GM12878 (cell line): Measurements from ENCODE around the gene DMBX1. TPM values are rescaled to one million over a fixed set of nuclear protein-coding genes. Genes with fewer than 3 reads are reported as not detected.
A peak's percentile ranks its signal among the peaks of the same experiment; 100 is the strongest.

Experiments used
- ATAC-seq: fragments of 200-7000 bp; cut with Tn5 transposase; 3 replicates; pipeline ENCODE4 v1.9.1; 2020; ENCODE audit warnings: mild to moderate bottlenecking, moderate library complexity
- BruUV-seq: library from RNA; stranded (reverse); fragments of 400-500 nt; replicated peaks from 2 replicates; lab custom pipeline; 2021; lab: Mats Ljungman, UMichigan
- CTCF ChIA-PET: fragments of 300-600 bp; sonication (Branson Sonifier 250); formaldehyde crosslinking; extraction: SDS; loops from one replicate; lab custom pipeline; 2021; ENCODE audit warnings: inconsistent platforms; lab: Yijun Ruan, JAX
- POLR2A ChIA-PET: fragments of 350-600 bp; formaldehyde crosslinking; extraction: SDS; loops from one replicate; lab custom pipeline; 2021; ENCODE audit warnings: inconsistent platforms; lab: Charles Lee
- RAD21 ChIA-PET: fragments of 300-600 bp; sonication (Branson Sonifier 250); formaldehyde crosslinking; loops from one replicate; lab custom pipeline; 2023; ENCODE audit warnings: antibody characterized with exemption; ENCODE audit not compliant: unreplicated experiment; lab: Charles Lee
- SMC1A ChIA-PET: fragments of 300-600 bp; sonication (Branson Sonifier 250); formaldehyde crosslinking; loops from one replicate; lab custom pipeline; 2023; ENCODE audit not compliant: unreplicated experiment, uncharacterized antibody; lab: Charles Lee
- DNase-seq: peaks from one replicate; pipeline ENCODE4 v3.0.0-alpha.2; 2011; ENCODE audit warnings: low read depth, low spot score
- FAIRE-seq: peaks from 3 replicates; lab custom pipeline; 2011; peaks lifted over from hg19 to GRCh38; lab: Jason Lieb, UNC
- H2AFZ ChIP-seq: 2 replicates; pipeline ENCODE4 v1.6.0; 2011; ENCODE audit warnings: low read depth, low read length, control low read depth; ENCODE audit not compliant: control insufficient read depth
- H3K27ac ChIP-seq: 2 replicates; pipeline ENCODE4 v1.5.1; 2011; ENCODE audit warnings: control low read depth; ENCODE audit not compliant: control insufficient read depth, insufficient read depth
- H3K27me3 ChIP-seq, 2 experiments: replicated peaks in 1 of 2; 2 replicates each; pipeline versions ENCODE4 v1.6.0 to v1.6.1; 2011; ENCODE audit warnings: low read length in 1 of 2; ENCODE audit not compliant: control insufficient read depth in 2 of 2, insufficient read depth in 2 of 2
- H3K36me3 ChIP-seq, 2 experiments: 2 replicates each; pipeline ENCODE4 v1.5.1; 2011; ENCODE audit warnings: low read length in 1 of 2; ENCODE audit not compliant: control insufficient read depth in 2 of 2, insufficient read depth in 2 of 2
- H3K4me1 ChIP-seq: 2 replicates; pipeline ENCODE4 v1.6.1; 2011; ENCODE audit warnings: mild to moderate bottlenecking, low read length, moderate library complexity, mixed read lengths; ENCODE audit not compliant: control insufficient read depth, insufficient read depth
- H3K4me2 ChIP-seq: 2 replicates; pipeline ENCODE4 v1.6.0; 2011; ENCODE audit warnings: control low read depth; ENCODE audit not compliant: control insufficient read depth, insufficient read depth
- H3K4me3 ChIP-seq: fragments of 200-600 bp; sonication (generic); 2 replicates; pipeline ENCODE4 v1.5.1; 2016
- H3K79me2 ChIP-seq: 2 replicates; pipeline ENCODE4 v1.6.0; 2011; ENCODE audit warnings: low read length; ENCODE audit not compliant: control insufficient read depth, insufficient read depth
- H3K9ac ChIP-seq: 2 replicates; pipeline ENCODE4 v1.8.0; 2011; ENCODE audit warnings: low read length, control low read depth, mixed read lengths; ENCODE audit not compliant: control insufficient read depth, insufficient read depth
- H3K9me3 ChIP-seq: replicated peaks from 3 replicates; pipeline ENCODE4 v1.5.1; 2011; ENCODE audit warnings: mild to moderate bottlenecking, low read length; ENCODE audit not compliant: control insufficient read depth, insufficient read depth
- H4K20me1 ChIP-seq: 2 replicates; pipeline ENCODE4 v1.6.0; 2011; ENCODE audit not compliant: control insufficient read depth, insufficient read depth
- BMI1 ChIP-seq: fragments of 450-650 bp; IDR thresholded peaks from 2 replicates; pipeline ENCODE4 v1.6.1; 2016; ENCODE audit warnings: mild to moderate bottlenecking, moderate library complexity, borderline replicate concordance
- NR2F1 ChIP-seq: fragments of 450-650 bp; conservative IDR thresholded peaks from 2 replicates; pipeline ENCODE4 v1.6.1; 2017; ENCODE audit warnings: mild to moderate bottlenecking
- SMAD5 ChIP-seq: IDR thresholded peaks from 2 replicates; pipeline ENCODE4 v1.6.1; 2016; ENCODE audit warnings: antibody characterized with exemption, low read depth
- SUZ12 ChIP-seq: fragments of 200-600 bp; sonication (generic); IDR thresholded peaks from one replicate; pipeline ENCODE4 v1.6.1; 2018; ENCODE audit warnings: antibody characterized with exemption, mild to moderate bottlenecking; ENCODE audit not compliant: unreplicated experiment
- TAF1 ChIP-seq: IDR thresholded peaks from 2 replicates; pipeline ENCODE4 v1.6.1; 2011; ENCODE audit warnings: mild to moderate bottlenecking, low read depth, low read length, borderline replicate concordance
- WGBS: methylation state at CpG from one replicate; pipeline ENCODE4 v1.1.6; 2016; ENCODE audit warnings: low lambda C conversion rate; ENCODE audit not compliant: insufficient replicate concordance, insufficient coverage; ENCODE audit errors: missing lambda C conversion rate; 5-methylcytosine and 5-hydroxymethylcytosine counted together
- in situ Hi-C: fragments of 300-500 bp; cut with MboI; formaldehyde crosslinking; loops from 9 replicates; pipeline ENCODE4 v1.14.3; 2018; ENCODE audit warnings: mixed read lengths
- intact Hi-C: fragments of 100-400 bp; cut with micrococcal nuclease; formaldehyde crosslinking; loops from one replicate; pipeline ENCODE4 v1.14.2; 2022; ENCODE audit not compliant: unreplicated experiment
- polyA plus RNA-seq, 11 experiments: library from polyadenylated mRNA; depleted of rRNA in 4 of 11; unstranded in 6 of 11; stranded (reverse) in 5 of 11; fragments of >200 nt; fragmentation: Nextera tagmentation in 4 of 11; fragmentation: Illumina TruSeq in 1 of 11; extraction: Ambion mirVana in 4 of 11; extraction: Trizol in 1 of 11; gene quantifications; 1 replicate in 1 of 11; 2 replicates in 10 of 11; pipeline versions ENCODE4 v1.2.1 to v1.2.3, GENCODE V29; 2011 to 2016; ENCODE audit warnings: inconsistent platforms in 2 of 11, missing spikeins in 2 of 11, low read depth in 1 of 11
- total RNA-seq, 4 experiments: library from RNA; depleted of rRNA in 3 of 4; stranded (reverse); fragments of >200 nt in 3 of 4; fragmentation: Illumina TruSeq in 1 of 4; extraction: Trizol in 1 of 4; gene quantifications; 2 replicates each; pipeline versions ENCODE4 v1.2.1 to v1.2.3, GENCODE V29; 2013 to 2021
- TF ChIP-seq, protein P1 (sequence below): IDR thresholded peaks from 2 replicates; pipeline ENCODE4 v1.6.1; 2011; ENCODE audit warnings: mild to moderate bottlenecking, low read depth, low read length, moderate library complexity; ENCODE audit not compliant: insufficient replicate concordance

DMBX1 gene
- total and polyA plus RNA-seq, 10 of the 15 experiments (the other 5 are each of a cell fraction or from before 2014, with no cell fraction given), result 0.03 TPM; not detected in 9

DNA sequence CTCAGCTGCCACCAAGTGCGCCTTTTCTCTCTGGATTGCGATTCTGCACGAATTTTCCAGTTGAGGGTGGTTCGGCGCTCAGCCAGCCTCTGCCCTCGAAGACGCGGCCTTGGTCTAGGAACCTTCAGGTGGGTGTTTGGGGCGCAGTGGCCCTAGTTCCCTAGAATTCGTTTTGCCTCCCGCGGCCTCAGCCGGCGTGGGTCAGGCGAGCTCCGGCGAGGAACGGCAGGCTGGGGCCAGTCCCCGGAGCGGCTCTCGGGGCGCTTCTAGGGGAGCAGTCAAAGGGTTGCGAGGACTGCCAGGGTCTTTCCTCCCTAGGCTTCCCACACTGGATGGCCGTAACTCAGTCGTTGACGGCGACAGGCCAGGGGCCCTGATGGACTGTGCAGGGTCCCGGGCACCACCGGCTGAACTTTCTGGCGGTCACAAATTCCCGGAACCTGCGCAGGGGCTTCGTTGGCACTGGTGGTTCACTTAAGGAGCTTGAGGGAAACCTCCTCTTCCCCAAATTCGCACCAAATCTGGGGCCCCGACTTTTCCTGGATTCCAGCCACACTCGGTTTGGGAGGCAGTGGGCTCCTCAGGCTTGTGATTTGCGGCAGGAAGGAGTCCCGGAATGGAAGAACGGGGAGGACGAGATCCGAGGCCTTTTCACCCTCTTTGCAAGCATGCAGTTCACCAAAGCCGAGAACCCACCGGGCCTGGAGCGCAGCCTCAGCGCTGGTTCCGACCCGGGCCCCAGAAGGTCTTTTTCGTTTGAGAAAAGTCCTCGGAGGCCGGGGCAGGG lies 1.2 kb downstream of the DMBX1 start:
- H3K36me3 ChIP-seq, result no peaks in the 10 kb centered on the region
- BruUV-seq, result no TSS peak
- DNase-seq (no peak), ATAC-seq (no peak), FAIRE-seq (no peak)
- H3K27me3 ChIP-seq, result peaks cover 37 to 41% of the 10 kb centered on the region in 2 experiments
- H3K79me2 ChIP-seq, result no peaks in the 10 kb centered on the region
- no peaks in the 10 kb centered on the region; the same call in 1 of the 2 replicates for H4K20me1 ChIP-seq
- no peak overlapping the region for H3K27ac ChIP-seq
- in situ Hi-C loops (no loop called here), intact Hi-C loops (no loop called here)
- no peak overlapping the region for H3K4me2 ChIP-seq
- H3K4me3 ChIP-seq, result no peak overlapping the region
- 13% methylated on average over 50 of the region's 50 CpGs for WGBS
- POLR2A ChIA-PET, result interaction anchor here (0.5 kb wide), 1 partner anchor 235 kb away, joined by 6 read pairs; no protein-coding TSS in a partner anchor
- RAD21 ChIA-PET, result no interaction called here
- H3K4me1 ChIP-seq, result no peaks in the 10 kb centered on the region
- TF ChIP-seq SUZ12, result peak; percentile 58
- TF ChIP-seq SMAD5, result no peak
- TF ChIP-seq NR2F1, result no peak
- TF ChIP-seq TAF1, result no peak
- TF ChIP-seq, protein P1, sequence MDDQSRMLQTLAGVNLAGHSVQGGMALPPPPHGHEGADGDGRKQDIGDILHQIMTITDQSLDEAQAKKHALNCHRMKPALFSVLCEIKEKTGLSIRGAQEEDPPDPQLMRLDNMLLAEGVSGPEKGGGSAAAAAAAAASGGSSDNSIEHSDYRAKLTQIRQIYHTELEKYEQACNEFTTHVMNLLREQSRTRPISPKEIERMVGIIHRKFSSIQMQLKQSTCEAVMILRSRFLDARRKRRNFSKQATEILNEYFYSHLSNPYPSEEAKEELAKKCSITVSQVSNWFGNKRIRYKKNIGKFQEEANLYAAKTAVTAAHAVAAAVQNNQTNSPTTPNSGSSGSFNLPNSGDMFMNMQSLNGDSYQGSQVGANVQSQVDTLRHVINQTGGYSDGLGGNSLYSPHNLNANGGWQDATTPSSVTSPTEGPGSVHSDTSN, result no peak
- TF ChIP-seq BMI1, result peak; percentile 76; the same call in 1 of the 2 replicates
- no peak overlapping the region for H3K9ac ChIP-seq
- CTCF ChIA-PET, result interaction anchor here (0.7 kb wide), 1 partner anchor 73 kb away, joined by 3 read pairs; no protein-coding TSS in a partner anchor
- H3K9me3 ChIP-seq, result no peaks in the 10 kb centered on the region
- SMC1A ChIA-PET, result no interaction called here
- no peak overlapping the region for H2AFZ ChIP-seq
